K562 (cell line): ENCODE data around the gene DPH7. TPM values are rescaled to one million over a fixed set of nuclear protein-coding genes. Genes with fewer than 3 reads are reported as not detected.

ENCODE experiments used
- CTCF ChIP-seq, 3 experiments: IDR thresholded peaks in 2 of 3; conservative IDR thresholded peaks in 1 of 3; 2 replicates each; pipeline ENCODE4 v1.5.1; 2011 to 2012; ENCODE audit warnings: low read length in 3 of 3, mild to moderate bottlenecking in 3 of 3, control low read depth in 2 of 3, improper control_type of control experiment in 1 of 3, inconsistent platforms in 1 of 3, low read depth in 1 of 3, mixed read lengths in 1 of 3, moderate library complexity in 1 of 3; ENCODE audit not compliant: insufficient read depth in 2 of 3
- ELF2 ChIP-seq: fragments of 250-450 bp; sonication (Bioruptor Pico); IDR thresholded peaks from 2 replicates; pipeline ENCODE4 v1.5.0; 2021; ENCODE audit warnings: mild to moderate bottlenecking
- EWSR1 ChIP-seq: fragments of 450-650 bp; IDR thresholded peaks from 2 replicates; pipeline ENCODE4 v1.6.1; 2018; ENCODE audit warnings: borderline replicate concordance, mild to moderate bottlenecking, low read depth, moderate library complexity; ENCODE audit not compliant: partially characterized antibody
- HNRNPH1 ChIP-seq: fragments of 200-400 bp; formaldehyde crosslinking; optimal IDR thresholded peaks from 2 replicates; pipeline ENCODE3; 2017; ENCODE audit warnings: low read depth, mild to moderate bottlenecking, low read length, moderate library complexity
- KLF1 ChIP-seq: fragments of 450-650 bp; IDR thresholded peaks from 2 replicates; pipeline ENCODE4 v1.6.1; 2016; ENCODE audit warnings: missing genetic modification characterization, missing compliant biosample characterization
- MCM5 ChIP-seq: fragments of 450-650 bp; IDR thresholded peaks from 2 replicates; pipeline ENCODE4 v1.6.1; 2016; ENCODE audit warnings: low read depth
- SRSF7 ChIP-seq: fragments of 200-400 bp; formaldehyde crosslinking; optimal IDR thresholded peaks from 2 replicates; pipeline ENCODE3; 2017; ENCODE audit warnings: mild to moderate bottlenecking, low read depth, low read length
- THAP7 ChIP-seq: fragments of 250-450 bp; sonication (Bioruptor Pico); IDR thresholded peaks from 2 replicates; pipeline ENCODE4 v1.5.0; 2021
- TSHZ1 ChIP-seq: fragments of 250-450 bp; sonication (Bioruptor Pico); IDR thresholded peaks from 2 replicates; pipeline ENCODE4 v1.4.0; 2020; ENCODE audit warnings: mild to moderate bottlenecking, moderate library complexity
- ZC3H11A ChIP-seq: IDR thresholded peaks from 2 replicates; pipeline ENCODE4 v1.6.1; 2012; ENCODE audit warnings: low read depth, low read length, improper control_type of control experiment
- ZNF124 ChIP-seq: sonication (generic); formaldehyde crosslinking; IDR thresholded peaks from 2 replicates; pipeline ENCODE4 v1.8.1; 2022; ENCODE audit warnings: missing genetic modification reagents
- ZNF133 ChIP-seq: fragments of 250-450 bp; sonication (Bioruptor Pico); IDR thresholded peaks from 2 replicates; pipeline ENCODE4 v1.4.0; 2020; ENCODE audit warnings: mild to moderate bottlenecking
- ZNF354B ChIP-seq: fragments of 250-450 bp; sonication (Bioruptor Pico); IDR thresholded peaks from 2 replicates; pipeline ENCODE4 v1.4.0; 2020
- polyA plus RNA-seq, 8 experiments: library from polyadenylated mRNA; depleted of rRNA in 4 of 8; stranded (reverse) in 5 of 8; unstranded in 3 of 8; fragments of >200 nt; fragmentation: Nextera tagmentation in 2 of 8; fragmentation: Illumina TruSeq in 1 of 8; extraction: Ambion mirVana in 2 of 8; extraction: Trizol in 1 of 8; gene quantifications; 2 replicates each; pipeline versions ENCODE4 v1.2.1 to v1.2.3, GENCODE V29; 2011 to 2014; ENCODE audit warnings: inconsistent platforms in 1 of 8, missing spikeins in 1 of 8
- total RNA-seq, 7 experiments: library from RNA; depleted of rRNA in 6 of 7; stranded (reverse); fragments of >200 nt in 6 of 7; fragmentation: Illumina TruSeq in 2 of 7; extraction: Trizol in 2 of 7; gene quantifications; 2 replicates each; pipeline versions ENCODE4 v1.2.1 to v1.2.3, GENCODE V29; 2011 to 2021; ENCODE audit warnings: low replicate concordance in 1 of 7
- TF ChIP-seq, protein P1 (sequence below): fragments of 450-650 bp; formaldehyde crosslinking; IDR thresholded peaks from 2 replicates; pipeline ENCODE4 v1.4.0; 2020; ENCODE audit warnings: mild to moderate bottlenecking, moderate library complexity
- TF ChIP-seq, protein P2 (sequence below): fragments of 450-650 bp; IDR thresholded peaks from 2 replicates; pipeline ENCODE4 v1.6.1; 2017; ENCODE audit warnings: antibody characterized with exemption, mild to moderate bottlenecking

DPH7 gene
- total and polyA plus RNA-seq, 9 of the 15 experiments (the other 6 are each of a cell fraction or from before 2014, with no cell fraction given) = 13.9 to 68.6 (median 41.3) TPM

- TF ChIP-seq KLF1 (tag) (0 out of 2 replicates have a peak, but pooled peaks have one; percentile 38), EWSR1 (no peak), ZNF133 (0 out of 2 replicates have a peak, but pooled peaks have one; percentile 13), HNRNPH1 (no peak), SRSF7 (peak; percentile 65), CTCF (IDR thresholded peaks at IDR 0.05 in 2 of 3, conservative IDR thresholded peaks at IDR 0.05 in 1 of 3; ENCODE audit: insufficient read depth in 2 of 3, low read depth in 1 of 3, low read length in 3 of 3) (peak; percentile 88 to 92 (median 91)), ZC3H11A (no peak), THAP7 (CRISPR knock-in tag) (peak; percentile 64; the same call in 1 of the 2 replicates), ELF2 (peak; percentile 52; the same call in 1 of the 2 replicates), ZNF354B (CRISPR knock-in tag) (no peak), TSHZ1 (CRISPR knock-in tag) (no peak), MCM5 (no peak), ZNF124 (0 out of 2 replicates have a peak, but pooled peaks have one; percentile 51)
- TF ChIP-seq, protein P1, sequence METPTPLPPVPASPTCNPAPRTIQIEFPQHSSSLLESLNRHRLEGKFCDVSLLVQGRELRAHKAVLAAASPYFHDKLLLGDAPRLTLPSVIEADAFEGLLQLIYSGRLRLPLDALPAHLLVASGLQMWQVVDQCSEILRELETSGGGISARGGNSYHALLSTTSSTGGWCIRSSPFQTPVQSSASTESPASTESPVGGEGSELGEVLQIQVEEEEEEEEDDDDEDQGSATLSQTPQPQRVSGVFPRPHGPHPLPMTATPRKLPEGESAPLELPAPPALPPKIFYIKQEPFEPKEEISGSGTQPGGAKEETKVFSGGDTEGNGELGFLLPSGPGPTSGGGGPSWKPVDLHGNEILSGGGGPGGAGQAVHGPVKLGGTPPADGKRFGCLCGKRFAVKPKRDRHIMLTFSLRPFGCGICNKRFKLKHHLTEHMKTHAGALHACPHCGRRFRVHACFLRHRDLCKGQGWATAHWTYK = peak; percentile 93
- TF ChIP-seq, protein P2, sequence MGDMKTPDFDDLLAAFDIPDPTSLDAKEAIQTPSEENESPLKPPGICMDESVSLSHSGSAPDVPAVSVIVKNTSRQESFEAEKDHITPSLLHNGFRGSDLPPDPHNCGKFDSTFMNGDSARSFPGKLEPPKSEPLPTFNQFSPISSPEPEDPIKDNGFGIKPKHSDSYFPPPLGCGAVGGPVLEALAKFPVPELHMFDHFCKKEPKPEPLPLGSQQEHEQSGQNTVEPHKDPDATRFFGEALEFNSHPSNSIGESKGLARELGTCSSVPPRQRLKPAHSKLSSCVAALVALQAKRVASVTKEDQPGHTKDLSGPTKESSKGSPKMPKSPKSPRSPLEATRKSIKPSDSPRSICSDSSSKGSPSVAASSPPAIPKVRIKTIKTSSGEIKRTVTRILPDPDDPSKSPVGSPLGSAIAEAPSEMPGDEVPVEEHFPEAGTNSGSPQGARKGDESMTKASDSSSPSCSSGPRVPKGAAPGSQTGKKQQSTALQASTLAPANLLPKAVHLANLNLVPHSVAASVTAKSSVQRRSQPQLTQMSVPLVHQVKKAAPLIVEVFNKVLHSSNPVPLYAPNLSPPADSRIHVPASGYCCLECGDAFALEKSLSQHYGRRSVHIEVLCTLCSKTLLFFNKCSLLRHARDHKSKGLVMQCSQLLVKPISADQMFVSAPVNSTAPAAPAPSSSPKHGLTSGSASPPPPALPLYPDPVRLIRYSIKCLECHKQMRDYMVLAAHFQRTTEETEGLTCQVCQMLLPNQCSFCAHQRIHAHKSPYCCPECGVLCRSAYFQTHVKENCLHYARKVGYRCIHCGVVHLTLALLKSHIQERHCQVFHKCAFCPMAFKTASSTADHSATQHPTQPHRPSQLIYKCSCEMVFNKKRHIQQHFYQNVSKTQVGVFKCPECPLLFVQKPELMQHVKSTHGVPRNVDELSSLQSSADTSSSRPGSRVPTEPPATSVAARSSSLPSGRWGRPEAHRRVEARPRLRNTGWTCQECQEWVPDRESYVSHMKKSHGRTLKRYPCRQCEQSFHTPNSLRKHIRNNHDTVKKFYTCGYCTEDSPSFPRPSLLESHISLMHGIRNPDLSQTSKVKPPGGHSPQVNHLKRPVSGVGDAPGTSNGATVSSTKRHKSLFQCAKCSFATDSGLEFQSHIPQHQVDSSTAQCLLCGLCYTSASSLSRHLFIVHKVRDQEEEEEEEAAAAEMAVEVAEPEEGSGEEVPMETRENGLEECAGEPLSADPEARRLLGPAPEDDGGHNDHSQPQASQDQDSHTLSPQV = 0 out of 2 replicates have a peak, but pooled peaks have one; percentile 69
These were observed at the start of gene DPH7 (continued) for GRCh38 chr9:137578518-137579258.
